Cerebellar cortex (tissue), 1 donor: ENCODE data around the gene PARD3.

ENCODE experiments used
- DNase-seq: peaks from one replicate; pipeline ENCODE4 v3.0.0-alpha.2; 2015; ENCODE audit warnings: low spot score

The PARD3 gene

GRCh38 chr10:34689053-34689452 lies 126.0 kb downstream of the PARD3 start:
- no peak for DNase-seq

GRCh38 chr10:34687434-34688210 lies 127.5 kb downstream of the PARD3 start:
- DNase-seq, result no peak

GRCh38 chr10:34682580-34682979 lies 132.5 kb downstream of the PARD3 start:
- DNase-seq, result no peak

- DNase-seq, result no peak
These were observed 133.2 kb downstream of the PARD3 start for GRCh38 chr10:34681933-34682332.

GRCh38 chr10:34679177-34679576 lies 135.9 kb downstream of the PARD3 start:
- DNase-seq, result no peak

GRCh38 chr10:34677591-34677990 lies 137.5 kb downstream of the PARD3 start:
- no peak for DNase-seq

GRCh38 chr10:34677132-34677531 lies 138.0 kb downstream of the PARD3 start:
- no peak for DNase-seq

GRCh38 chr10:34674176-34674575 lies 140.9 kb downstream of the PARD3 start:
- no peak for DNase-seq

- no peak for DNase-seq
These were observed 145.0 kb downstream of the PARD3 start for GRCh38 chr10:34670081-34670480.

- DNase-seq, result no peak
These were observed 146.0 kb downstream of the PARD3 start for GRCh38 chr10:34669079-34669478.

- DNase-seq, result no peak
These were observed 147.9 kb downstream of the PARD3 start for GRCh38 chr10:34667177-34667576.

GRCh38 chr10:34666008-34666704 lies 148.9 kb downstream of the PARD3 start:
- DNase-seq, result peak; percentile 75

- no peak for DNase-seq
These were observed 150.4 kb downstream of the PARD3 start for GRCh38 chr10:34664706-34665105.

GRCh38 chr10:34661580-34661979 lies 153.5 kb downstream of the PARD3 start:
- no peak for DNase-seq

- no peak for DNase-seq
These were observed 156.2 kb downstream of the PARD3 start for GRCh38 chr10:34658934-34659333.

- DNase-seq, result no peak
These were observed 158.4 kb downstream of the PARD3 start for GRCh38 chr10:34656661-34657060.

- DNase-seq, result peak; percentile 54
These were observed 159.6 kb downstream of the PARD3 start for GRCh38 chr10:34655286-34656170.

- DNase-seq, result no peak
These were observed 160.9 kb downstream of the PARD3 start for GRCh38 chr10:34654211-34654610.

GRCh38 chr10:34653530-34653929 lies 161.6 kb downstream of the PARD3 start:
- no peak for DNase-seq

GRCh38 chr10:34651416-34652195 lies 163.5 kb downstream of the PARD3 start:
- DNase-seq, result no peak

- no peak for DNase-seq
These were observed 164.9 kb downstream of the PARD3 start for GRCh38 chr10:34650156-34650555.

GRCh38 chr10:34649385-34649784 lies 165.7 kb downstream of the PARD3 start:
- DNase-seq, result no peak
